GM19328 (cell line): ENCODE results near the gene HGS.
"Not testable (repeated sequence)": the region's sequence is repeated elsewhere in the genome, so short reads cannot be mapped to it uniquely, and the experiment has no call there.

Source experiments
- ATAC-seq: cut with Tn5 transposase; IDR thresholded peaks from one replicate; pipeline ENCODE4 v1.9.1; 2021; ENCODE audit warnings: mild to moderate bottlenecking, moderate library complexity; ENCODE audit not compliant: unreplicated experiment

Gene HGS

GRCh38 chr17:81655378-81656117, 28.3 kb upstream of the HGS start:
- no peak for ATAC-seq

GRCh38 chr17:81656118-81656743, 27.6 kb upstream of the HGS start, which contains the start of gene PDE6G:
TSS of gene PDE6G (minus strand) at chr17:81656542. CDS start at chr17:81653305, 3,237 bp downstream.
- ATAC-seq: no peak

GRCh38 chr17:81656835-81657234, 27.0 kb upstream of the HGS start:
- no peak for ATAC-seq

- ATAC-seq: no peak
Measured at GRCh38 chr17:81659038-81659437, 24.8 kb upstream of the HGS start.

- no peak for ATAC-seq
Measured at GRCh38 chr17:81660441-81660840, 23.4 kb upstream of the HGS start.

- ATAC-seq: no peak
Measured at GRCh38 chr17:81662002-81662401, 21.8 kb upstream of the HGS start.

GRCh38 chr17:81664051-81664470, 19.8 kb upstream of the HGS start:
- no peak for ATAC-seq

- ATAC-seq: no peak
Measured at GRCh38 chr17:81665205-81666091, 18.4 kb upstream of the HGS start.

- peak; percentile 11 for ATAC-seq
Measured at GRCh38 chr17:81666092-81666341, 17.8 kb upstream of the HGS start.

GRCh38 chr17:81666342-81667191, 17.2 kb upstream of the HGS start, which contains the start of the genes CCDC137 and OXLD1:
TSS of gene CCDC137 (plus strand) at chr17:81666737. CDS start at chr17:81666767, 30 bp downstream.
TSS of gene OXLD1 (minus strand) at chr17:81666605. CDS start at chr17:81666577, 28 bp downstream.
- ATAC-seq: peak; percentile 92

GRCh38 chr17:81667754-81668153, 16.1 kb upstream of the HGS start:
- no peak for ATAC-seq

- ATAC-seq: no peak
Measured at GRCh38 chr17:81672504-81672903, 11.3 kb upstream of the HGS start.

GRCh38 chr17:81672954-81673353, 10.9 kb upstream of the HGS start:
- no peak for ATAC-seq

GRCh38 chr17:81673561-81674258, 10.1 kb upstream of the HGS start:
- ATAC-seq: no peak

- not testable (repeated sequence) for ATAC-seq
Measured at GRCh38 chr17:81675515-81676221, 8.1 kb upstream of the HGS start.

GRCh38 chr17:81676906-81677305, 6.9 kb upstream of the HGS start:
- ATAC-seq: no peak

- ATAC-seq: no peak
Measured at GRCh38 chr17:81680150-81680549, 3.7 kb upstream of the HGS start.

GRCh38 chr17:81681672-81682071, 2.1 kb upstream of the HGS start:
- ATAC-seq: no peak

- ATAC-seq: no peak
Measured at GRCh38 chr17:81682565-81683207, 1.1 kb upstream of the HGS start.
